ENCODE results near the gene STMND1. TPM values are rescaled to one million over a fixed set of nuclear protein-coding genes. Genes with fewer than 3 reads are reported as not detected.

STMND1 gene
- polyA plus RNA-seq, 2 of the 4 experiments (the other 2 are of a cell fraction) = not detected

GRCh38 chr6:17103715-17104114 lies 1.9 kb downstream of the STMND1 start:
- TF ChIP-seq CTCF (IDR thresholded peaks at IDR 0.05) (peak; percentile 12; the same call in 1 of the 3 replicates), MAFK (IDR thresholded peaks at IDR 0.05; ENCODE audit: partially characterized antibody) (no peak)
- TF ChIP-seq, protein P1, sequence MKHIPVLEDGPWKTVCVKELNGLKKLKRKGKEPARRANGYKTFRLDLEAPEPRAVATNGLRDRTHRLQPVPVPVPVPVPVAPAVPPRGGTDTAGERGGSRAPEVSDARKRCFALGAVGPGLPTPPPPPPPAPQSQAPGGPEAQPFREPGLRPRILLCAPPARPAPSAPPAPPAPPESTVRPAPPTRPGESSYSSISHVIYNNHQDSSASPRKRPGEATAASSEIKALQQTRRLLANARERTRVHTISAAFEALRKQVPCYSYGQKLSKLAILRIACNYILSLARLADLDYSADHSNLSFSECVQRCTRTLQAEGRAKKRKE (CRISPR knock-in tag; IDR thresholded peaks at IDR 0.05; ENCODE audit: low read depth) = no peak
- no peak overlapping the region for H3K4me2 ChIP-seq
- no peak for FAIRE-seq
- no peaks in the 10 kb centered on the region for H3K4me1 ChIP-seq
- H3K4me3 ChIP-seq = no peak overlapping the region
- peak; percentile 15 to 21 for DNase-seq (ENCODE audit: low read depth in 1 of 2, low spot score in 1 of 2)
- peak; percentile 54 to 73; a peak in 3 of 6 replicates for ATAC-seq
- no peaks in the 10 kb centered on the region for H3K9me3 ChIP-seq
- no peak overlapping the region for H3K27ac ChIP-seq
- WGBS (ENCODE audit: missing lambda C conversion rate) = 4% methylated on average over 5 of the region's 8 CpGs
- POLR2A ChIA-PET = no interaction called here
- CTCF ChIA-PET = interaction anchor here (0.8 kb wide), 1 partner anchor 24 kb away, joined by 3 read pairs; no protein-coding TSS in a partner anchor

DNA sequence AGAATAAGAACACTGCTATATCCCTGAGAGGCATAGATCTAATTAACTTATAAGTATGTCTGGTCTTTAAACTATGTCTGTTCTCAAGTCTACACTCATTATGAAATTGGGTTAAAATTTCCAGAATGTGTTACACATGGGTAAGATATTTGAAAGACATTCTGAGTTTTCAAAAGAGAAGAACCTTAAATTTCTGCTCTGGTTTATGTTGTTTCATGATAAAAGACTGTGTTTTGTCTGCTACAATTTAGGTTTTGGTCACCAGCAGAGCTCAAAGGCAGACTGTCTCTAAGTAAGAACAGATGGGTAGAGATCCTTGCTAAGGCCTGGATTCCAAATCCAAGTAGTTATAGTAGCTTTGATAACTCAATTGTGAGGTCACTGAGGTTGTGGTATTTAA lies 6.0 kb downstream of the STMND1 start:
- CTCF ChIA-PET = no interaction called here
- POLR2A ChIA-PET = no interaction called here
- FAIRE-seq = no peak

DNA sequence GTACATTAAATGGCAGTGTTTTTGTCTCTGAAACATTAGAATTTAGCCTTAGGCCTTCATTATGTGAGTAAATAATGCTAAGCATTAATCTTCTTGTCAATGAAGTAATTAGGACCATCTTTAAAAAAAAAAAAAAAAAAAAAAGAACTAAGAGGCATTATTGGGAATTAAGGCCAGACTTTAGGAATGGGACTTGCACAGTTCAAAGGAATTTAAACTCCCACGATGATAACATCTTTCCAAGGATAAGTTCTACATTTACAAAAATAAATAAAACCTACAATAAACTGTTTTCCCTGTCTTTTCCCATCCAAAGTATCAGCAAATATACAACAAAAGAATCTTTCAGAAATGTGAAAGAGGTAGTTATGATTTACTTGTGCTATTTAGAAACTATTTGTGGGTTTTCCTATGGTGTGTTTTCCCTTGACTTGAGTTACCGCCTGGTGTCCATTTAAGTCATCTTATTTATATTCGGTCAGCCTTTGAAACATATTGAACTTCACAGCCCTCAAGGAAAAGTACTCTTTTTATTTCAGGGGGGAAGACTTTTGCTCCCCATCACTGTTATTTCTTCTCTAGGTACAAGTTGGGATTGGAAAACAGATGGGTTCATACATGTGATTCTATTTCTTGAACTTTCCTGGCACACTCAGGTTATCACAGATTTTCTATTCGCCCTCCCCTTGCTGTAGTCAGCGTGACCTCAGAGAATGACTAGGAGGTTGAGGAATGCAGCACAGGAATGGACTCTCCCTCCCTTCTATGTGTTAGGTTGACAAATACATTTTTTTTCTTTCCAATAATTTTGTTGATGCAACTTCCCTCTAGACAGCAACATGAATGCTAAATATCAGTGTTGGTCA lies 13.6 kb downstream of the STMND1 start:
- ChIA-PET CTCF (no interaction called here), POLR2A (no interaction called here)
- WGBS (ENCODE audit: missing lambda C conversion rate) = 56% methylated on average over 5 of the region's 5 CpGs
- Histone ChIP-seq H3K4me2 (peak overlapping the region; percentile 59), H3K4me1 (peaks cover 17% of the 10 kb centered on the region), H3K9me3 (no peaks in the 10 kb centered on the region), H3K4me3 (no peak overlapping the region), H3K27ac (peak overlapping the region in 1 of 2 experiments; percentile 70; a peak in 3 of 6 replicates)
- peak; percentile 13 to 72 for DNase-seq (ENCODE audit: low read depth in 1 of 2, low spot score in 1 of 2)
- ATAC-seq = peak; percentile 93 to 99
- no peak for FAIRE-seq
- no peak for TF ChIP-seq HDAC2 (IDR thresholded peaks at IDR 0.05)
- TF ChIP-seq FOSL2 (IDR thresholded peaks at IDR 0.05) = 0 out of 2 replicates have a peak, but pooled peaks have one; percentile 10
- peak; percentile 40 for TF ChIP-seq FOSL2 (CRISPR knock-in tag; IDR thresholded peaks at IDR 0.05)

More for the DNA sequence above, 6.0 kb downstream of the STMND1 start:
- Histone ChIP-seq H3K9me3 (no peaks in the 10 kb centered on the region), H3K4me1 (no peaks in the 10 kb centered on the region), H3K4me2 (no peak overlapping the region), H3K4me3 (no peak overlapping the region), H3K27ac (no peak overlapping the region)
- TF ChIP-seq ZFP36 (IDR thresholded peaks at IDR 0.05; ENCODE audit: borderline replicate concordance, partially characterized antibody) (no peak), MAZ (IDR thresholded peaks at IDR 0.05; ENCODE audit: borderline replicate concordance, low read depth, low read length) (no peak), PBX3 (IDR thresholded peaks at IDR 0.05) (no peak), MAFK (IDR thresholded peaks at IDR 0.05; ENCODE audit: partially characterized antibody) (no peak), TP53 (CRISPR knock-in tag; IDR thresholded peaks at IDR 0.05) (no peak)
- no peak for ATAC-seq
- no peak for DNase-seq (ENCODE audit: low read depth in 1 of 2, low spot score in 1 of 2)

GRCh38 chr6:17116117-17116440 lies 14.2 kb downstream of the STMND1 start:
- WGBS (ENCODE audit: missing lambda C conversion rate) = 17% methylated on average over 2 of the region's 2 CpGs
- ChIA-PET POLR2A (no interaction called here), CTCF (no interaction called here)
- Histone ChIP-seq H3K9me3 (no peaks in the 10 kb centered on the region), H3K27ac (peak overlapping the region in 1 of 2 experiments; percentile 70; a peak in 4 of 6 replicates), H3K4me3 (no peak overlapping the region), H3K4me2 (peak overlapping the region; percentile 59), H3K4me1 (peaks cover 17% of the 10 kb centered on the region)
- peak in 1 of 2 experiments; percentile 70; a peak in 1 of 6 replicates for ATAC-seq
- no peak for DNase-seq (ENCODE audit: low read depth in 1 of 2, low spot score in 1 of 2)
- FAIRE-seq = no peak
- TF ChIP-seq RNF2 (IDR thresholded peaks at IDR 0.05; ENCODE audit: borderline replicate concordance, low read depth) (no peak), MAZ (IDR thresholded peaks at IDR 0.05; ENCODE audit: borderline replicate concordance, low read depth, low read length) (no peak), FOSL2 (IDR thresholded peaks at IDR 0.05) (no peak), FOSL2 (CRISPR knock-in tag; IDR thresholded peaks at IDR 0.05) (no peak), CHD2 (IDR thresholded peaks at IDR 0.05; ENCODE audit: low read length, partially characterized antibody) (no peak), HOXB5 (CRISPR knock-in tag; IDR thresholded peaks at IDR 0.05) (no peak), ELK1 (IDR thresholded peaks at IDR 0.05; ENCODE audit: low read depth, low read length) (no peak), HOXA7 (CRISPR knock-in tag; IDR thresholded peaks at IDR 0.05) (no peak), CBX2 (IDR thresholded peaks at IDR 0.05; ENCODE audit: borderline replicate concordance, low read depth) (no peak), CEBPB (IDR thresholded peaks at IDR 0.05) (no peak), HDAC2 (IDR thresholded peaks at IDR 0.05) (no peak), EP300 (IDR thresholded peaks at IDR 0.05) (no peak), ZSCAN20 (CRISPR knock-in tag; IDR thresholded peaks at IDR 0.05) (no peak), RFX5 (IDR thresholded peaks at IDR 0.05) (no peak), NFE2L2 (conservative IDR thresholded peaks at IDR 0.05; ENCODE audit: low read length) (no peak), NR3C1 (IDR thresholded peaks at IDR 0.05) (no peak), SREBF2 (IDR thresholded peaks at IDR 0.05) (no peak)
- TF ChIP-seq, protein P2, sequence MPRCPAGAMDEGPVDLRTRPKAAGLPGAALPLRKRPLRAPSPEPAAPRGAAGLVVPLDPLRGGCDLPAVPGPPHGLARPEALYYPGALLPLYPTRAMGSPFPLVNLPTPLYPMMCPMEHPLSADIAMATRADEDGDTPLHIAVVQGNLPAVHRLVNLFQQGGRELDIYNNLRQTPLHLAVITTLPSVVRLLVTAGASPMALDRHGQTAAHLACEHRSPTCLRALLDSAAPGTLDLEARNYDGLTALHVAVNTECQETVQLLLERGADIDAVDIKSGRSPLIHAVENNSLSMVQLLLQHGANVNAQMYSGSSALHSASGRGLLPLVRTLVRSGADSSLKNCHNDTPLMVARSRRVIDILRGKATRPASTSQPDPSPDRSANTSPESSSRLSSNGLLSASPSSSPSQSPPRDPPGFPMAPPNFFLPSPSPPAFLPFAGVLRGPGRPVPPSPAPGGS (IDR thresholded peaks at IDR 0.05) = no peak
